Midbrain (tissue), 1 donor: ENCODE data around the gene KRT2.

Experiments used
- DNase-seq: peaks from one replicate; lab custom pipeline; 2025; lab: John Stamatoyannopoulos, UW

KRT2 gene

DNA sequence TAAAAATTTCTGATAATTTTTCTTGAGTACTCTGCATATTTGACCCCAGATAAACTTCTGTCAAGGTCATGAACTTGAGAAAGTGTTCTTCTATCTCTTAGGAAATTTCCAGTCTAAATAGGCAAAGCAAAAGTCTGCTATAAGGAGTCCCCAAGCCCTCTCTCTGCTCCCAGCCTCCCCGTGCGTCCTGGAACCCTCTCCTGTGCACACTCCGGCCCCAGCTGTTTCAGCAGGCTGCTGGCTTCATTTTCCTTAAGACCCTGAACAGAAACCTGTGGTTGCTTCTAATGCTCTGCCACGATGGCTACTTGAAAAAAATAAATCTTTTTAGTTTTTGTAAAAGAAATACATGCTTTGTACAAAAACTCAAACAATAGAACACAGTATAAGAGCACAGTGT, 14.7 kb downstream of the KRT2 start:
- no peak for DNase-seq

DNA sequence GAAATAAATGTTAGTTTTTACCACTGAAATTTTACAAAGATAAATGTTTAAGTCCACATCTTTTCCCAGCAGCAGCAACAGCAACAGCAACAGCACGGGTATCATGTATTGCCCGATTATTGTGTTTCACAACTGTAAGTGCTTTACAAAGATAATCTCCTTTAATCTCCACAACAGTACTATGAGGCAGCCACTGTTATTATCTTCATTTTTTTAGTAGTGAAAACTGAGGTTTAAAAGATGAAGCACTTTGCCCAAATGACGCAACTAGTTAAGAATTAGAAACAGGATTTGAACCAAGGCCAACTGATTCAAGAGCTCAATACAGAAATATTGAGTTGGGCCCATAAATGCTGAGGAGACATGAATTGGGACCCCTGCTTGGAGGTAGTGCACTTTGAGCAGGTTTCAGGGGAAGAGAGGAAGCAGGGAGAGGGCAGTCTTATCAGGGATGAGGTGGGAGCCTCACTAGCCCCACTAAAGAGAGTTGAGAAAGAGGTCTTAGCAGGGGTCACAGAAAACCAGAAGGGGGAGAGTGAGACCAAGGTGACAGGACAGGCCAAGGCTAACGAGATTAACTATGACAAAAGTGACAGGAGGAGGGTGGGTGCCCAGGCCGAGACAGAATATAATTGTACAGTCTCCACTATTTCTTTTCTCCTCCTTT, 15.3 kb downstream of the KRT2 start:
- DNase-seq = no peak

DNA sequence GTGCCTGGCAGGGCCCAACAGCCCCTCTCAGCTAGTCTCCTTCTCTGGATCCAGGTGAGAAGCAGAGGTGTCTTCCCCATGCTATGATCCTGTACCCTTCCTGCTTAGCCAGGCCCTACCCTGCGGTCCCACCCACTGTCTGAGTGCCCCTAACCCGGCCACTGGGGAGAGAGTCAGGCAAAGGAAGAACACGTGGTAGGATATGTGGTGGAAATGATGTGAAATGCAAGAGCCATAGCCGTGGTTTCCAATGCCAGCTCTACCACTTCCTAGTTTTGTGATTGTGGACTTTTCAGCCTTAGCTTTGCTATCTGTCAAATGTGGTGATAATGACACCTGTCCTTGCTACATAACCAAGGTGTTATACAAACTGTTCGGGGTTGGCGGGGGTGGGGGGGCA, 15.8 kb downstream of the KRT2 start:
- no peak for DNase-seq

DNA sequence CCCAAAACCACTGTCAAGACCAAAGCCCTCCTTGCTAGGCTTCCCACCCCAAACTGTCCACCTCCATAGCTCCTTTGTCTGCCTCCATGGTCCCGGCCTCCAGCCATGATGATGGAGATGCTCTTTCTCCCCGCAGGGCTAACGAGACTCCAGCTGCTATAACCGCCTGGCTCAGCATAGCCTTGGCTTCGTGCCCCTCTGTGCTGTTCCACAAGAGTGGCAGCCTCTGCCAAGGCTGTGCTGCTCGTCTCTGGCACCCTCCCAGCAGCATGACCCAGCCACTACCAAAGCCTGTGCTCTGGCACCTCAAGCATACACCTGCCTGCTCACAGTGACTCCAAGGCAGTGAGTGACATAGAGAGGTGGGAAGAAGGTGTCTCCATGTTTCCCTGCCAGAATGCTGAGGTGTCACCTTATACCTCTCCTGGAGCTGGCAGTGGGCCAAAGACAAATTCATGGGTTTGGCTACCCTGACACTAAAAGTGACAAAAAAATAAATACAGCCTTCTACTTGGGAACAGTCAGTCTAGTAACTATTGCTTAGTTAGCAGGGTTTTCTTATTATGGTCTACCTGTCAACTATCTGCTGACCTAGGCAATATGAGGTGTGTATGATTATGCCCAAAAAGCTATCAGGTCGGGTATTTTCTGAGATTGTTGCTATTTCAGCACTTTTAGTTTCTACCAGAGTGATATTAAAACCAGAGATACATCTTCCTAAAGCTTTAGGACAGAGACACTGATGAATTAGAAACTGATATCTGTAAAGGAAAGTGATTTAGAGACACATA, 17.6 kb downstream of the KRT2 start:
- peak; percentile 77 for DNase-seq

DNA sequence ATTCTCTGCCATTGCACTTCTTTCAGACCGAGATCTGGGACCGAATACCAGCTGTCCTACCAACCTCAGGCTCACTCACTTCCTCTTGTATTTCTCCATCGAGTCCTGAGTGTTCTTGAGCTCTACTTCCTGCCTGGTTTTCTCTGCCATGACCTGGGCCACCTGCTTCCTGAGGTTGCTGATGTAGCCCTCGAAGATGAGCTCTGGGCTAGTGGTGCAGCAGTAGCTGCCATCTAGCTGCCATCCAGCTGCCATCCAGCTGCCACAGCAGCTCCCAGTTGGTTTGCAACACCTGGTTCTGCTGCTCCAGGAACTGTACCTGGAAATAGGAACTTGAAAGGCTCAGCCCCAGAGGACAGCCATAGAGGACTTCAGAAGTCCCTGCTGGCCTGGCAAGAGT, 18.6 kb downstream of the KRT2 start:
- no peak for DNase-seq

DNA sequence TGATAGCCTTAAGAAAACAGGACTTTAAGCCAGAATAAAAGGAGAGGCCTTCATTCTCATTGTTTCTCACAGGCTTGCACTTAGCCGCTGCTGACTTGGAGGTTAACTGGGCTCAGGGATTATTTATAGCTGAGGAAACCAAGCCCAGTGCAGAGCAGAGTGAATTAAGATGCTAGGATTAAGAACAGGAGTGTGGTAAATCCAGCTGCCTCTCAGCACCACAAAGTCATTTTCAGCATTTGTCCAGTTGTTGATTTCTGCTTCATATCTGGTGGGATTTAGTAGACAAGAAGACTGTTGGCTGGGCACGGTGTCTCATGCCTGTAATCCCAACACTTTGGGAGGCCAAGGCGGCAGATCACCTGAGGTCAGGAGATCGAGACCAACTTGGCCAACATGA, 19.4 kb downstream of the KRT2 start:
- no peak for DNase-seq

DNA sequence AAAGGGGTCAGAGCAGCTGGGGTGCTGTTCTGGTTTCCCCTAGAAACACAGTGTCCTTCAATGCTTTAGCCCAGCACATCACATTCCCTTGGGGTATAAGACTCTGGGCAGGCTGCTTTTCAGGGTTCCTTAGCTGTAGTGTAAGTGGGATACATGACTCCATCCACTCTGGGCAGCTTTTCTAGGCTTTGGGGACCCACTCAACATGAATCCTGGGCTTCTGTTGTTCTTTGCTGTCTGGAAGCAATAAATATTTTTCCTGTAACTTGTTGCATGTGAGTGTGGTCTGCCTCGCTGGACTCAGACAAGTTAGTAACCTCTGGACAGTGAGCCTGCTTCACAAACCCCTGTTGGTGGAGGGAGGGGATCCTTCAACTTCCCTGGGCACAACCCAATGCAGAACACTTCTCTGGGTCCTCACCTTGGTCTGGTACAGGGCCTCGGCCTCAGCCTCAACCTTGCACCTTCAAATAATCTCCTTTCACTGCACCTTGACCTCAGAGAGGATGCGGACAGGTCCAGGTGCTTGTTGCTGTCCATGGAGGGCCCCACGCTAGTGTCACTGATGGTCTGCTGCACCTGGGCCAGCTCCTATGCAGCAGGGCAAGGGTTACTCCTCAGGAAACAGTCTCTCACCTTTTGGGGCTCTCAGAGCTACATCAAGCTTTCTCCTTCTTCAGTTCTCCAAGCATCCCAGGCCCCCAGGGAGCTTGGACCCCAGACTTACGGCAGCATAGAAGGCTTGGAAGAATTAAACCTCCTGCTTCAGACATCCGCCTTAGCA, 20.1 kb downstream of the KRT2 start:
- DNase-seq = no peak

DNA sequence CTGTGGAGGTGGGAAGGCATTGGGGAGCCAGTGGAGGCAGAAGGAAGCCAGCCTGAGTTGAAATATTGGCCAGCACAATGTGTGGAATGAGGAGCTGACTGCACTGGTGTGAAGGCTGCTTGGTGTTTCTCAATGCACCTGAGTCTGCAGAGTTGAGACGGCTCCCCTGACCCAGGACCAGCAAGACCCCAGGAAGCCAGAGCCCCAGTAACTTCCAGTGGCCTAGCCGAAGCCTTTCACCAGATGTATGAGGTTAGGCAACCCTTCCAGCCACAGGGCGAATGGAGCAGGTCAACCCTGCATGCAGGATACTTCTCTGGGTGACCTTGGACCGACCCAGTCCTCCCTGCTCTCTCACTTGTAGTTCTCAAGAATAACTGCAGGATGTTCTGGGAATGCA, 20.7 kb downstream of the KRT2 start:
- no peak for DNase-seq

DNA sequence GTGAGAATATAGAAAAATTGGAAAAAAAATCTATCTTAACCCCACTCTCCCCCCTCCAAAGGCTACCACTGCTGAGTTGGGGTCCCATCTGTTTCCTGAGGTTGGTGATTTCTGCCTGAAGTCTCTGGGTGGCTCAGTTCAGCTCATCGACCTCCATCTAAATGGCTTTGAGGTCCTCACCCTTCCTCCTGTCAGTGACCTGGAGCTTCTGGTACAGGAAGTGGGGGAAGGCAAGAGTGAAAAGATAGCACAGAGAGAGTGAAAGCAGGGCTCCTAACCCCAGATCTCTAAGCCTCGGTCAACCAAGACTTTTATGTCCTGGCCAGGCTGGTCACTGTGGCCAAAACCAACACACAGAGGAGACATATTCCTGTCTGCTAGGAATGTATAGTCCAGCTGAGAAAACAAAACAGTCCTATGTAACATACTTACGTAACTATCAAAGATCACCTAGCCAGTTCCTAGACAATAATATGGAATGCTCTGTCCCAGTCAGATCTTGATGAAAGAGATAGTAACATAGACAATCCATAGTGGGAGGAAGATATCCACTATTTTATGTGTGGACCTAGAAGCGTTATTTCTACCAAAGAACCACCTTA, 21.3 kb downstream of the KRT2 start:
- no peak for DNase-seq

DNA sequence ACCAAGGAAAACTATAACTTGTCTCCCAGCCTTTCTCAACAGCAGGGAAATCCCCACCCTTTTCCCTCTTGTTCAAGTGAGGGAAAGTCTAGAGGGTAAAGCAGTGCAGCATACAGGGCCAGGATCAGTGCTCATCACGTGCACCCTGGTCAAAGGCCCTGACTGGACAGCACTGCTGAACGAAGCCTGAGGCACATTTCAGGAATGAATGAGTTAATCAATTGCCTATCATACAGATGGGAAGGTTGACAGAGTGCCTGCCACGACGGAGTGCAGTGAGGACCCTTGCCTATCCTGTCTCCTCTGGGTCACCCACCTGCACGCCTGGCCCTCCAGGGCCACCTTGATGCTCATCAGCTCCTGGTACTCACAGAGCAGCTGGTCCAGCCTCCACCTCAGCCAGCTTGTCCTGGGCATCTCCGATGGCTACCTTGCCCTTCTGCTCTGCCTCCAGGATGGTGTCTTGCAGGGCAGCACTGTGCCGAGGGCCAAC, 22.0 kb downstream of the KRT2 start:
- no peak for DNase-seq

DNA sequence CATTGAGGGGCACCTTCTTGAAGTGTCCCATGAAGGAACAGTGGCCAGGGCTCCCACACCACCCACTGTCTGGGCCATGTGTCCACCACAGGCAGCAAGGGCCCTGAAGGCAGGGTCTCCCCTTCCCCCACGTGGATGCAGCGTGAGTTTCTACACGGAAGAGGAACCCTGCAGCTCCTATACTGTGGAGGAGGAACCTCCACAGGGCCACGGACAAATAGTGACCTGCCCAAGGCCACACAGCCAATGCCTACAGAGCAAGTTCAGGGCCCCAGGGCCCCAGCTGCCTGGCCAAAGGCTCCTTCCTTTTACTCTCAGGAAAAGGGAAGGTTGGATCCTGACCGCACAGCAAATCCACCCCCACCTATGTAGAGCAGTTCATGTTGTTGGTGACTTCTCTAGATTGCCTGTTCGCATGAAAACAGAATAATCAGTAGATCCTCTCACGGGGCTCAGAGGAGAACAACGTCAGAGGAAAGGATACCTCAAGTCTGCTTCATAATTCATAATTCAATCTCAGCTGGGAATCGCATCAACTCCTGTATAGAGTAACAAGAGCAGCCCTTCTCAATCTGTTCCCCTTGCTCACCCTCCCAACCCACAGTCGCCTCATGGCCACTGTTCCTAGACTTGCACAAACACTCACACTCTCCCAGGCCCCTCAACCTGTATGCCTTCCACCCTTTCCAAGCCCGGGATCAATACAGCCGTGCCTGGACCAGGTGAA, 22.6 kb downstream of the KRT2 start:
- no peak for DNase-seq

DNA sequence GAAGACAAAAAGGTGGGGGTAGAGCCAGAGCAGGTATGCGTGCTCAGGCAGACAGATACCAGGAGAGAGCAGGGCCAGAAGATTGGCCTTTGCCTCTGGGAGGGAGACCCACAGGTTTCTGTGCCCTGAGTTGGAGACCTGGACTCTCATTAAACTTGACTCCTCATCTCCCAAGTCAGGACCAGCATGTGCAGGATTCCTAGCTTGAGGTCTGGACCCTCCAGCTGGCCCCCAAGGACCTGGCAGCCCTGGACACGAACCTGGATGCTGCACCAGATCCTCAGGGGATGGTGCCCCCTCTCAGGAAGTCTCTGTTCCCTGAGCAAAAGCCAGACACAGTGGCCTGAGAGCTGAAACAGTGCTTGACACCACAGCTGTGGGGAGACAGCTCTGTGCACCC, 23.2 kb downstream of the KRT2 start:
- DNase-seq = no peak

DNA sequence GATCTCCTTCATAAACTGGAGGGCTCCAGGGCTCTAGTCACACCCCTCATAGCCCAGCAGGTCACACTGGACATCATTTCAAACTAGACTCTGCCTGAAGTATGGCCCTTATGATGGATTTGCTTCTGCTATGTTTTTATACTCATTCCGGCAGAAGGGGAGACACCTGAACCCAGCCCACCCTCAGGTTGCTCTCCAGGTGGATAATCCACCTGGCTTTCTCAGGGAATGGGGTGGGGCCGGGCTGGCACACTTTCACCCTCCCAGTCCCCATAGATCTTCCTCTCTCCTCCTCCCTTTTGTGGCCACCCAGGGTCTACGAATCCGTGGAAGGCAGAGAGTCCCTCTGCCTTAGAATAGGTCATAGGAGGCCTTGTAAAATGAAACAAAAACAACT, 23.9 kb downstream of the KRT2 start:
- no peak for DNase-seq

DNA sequence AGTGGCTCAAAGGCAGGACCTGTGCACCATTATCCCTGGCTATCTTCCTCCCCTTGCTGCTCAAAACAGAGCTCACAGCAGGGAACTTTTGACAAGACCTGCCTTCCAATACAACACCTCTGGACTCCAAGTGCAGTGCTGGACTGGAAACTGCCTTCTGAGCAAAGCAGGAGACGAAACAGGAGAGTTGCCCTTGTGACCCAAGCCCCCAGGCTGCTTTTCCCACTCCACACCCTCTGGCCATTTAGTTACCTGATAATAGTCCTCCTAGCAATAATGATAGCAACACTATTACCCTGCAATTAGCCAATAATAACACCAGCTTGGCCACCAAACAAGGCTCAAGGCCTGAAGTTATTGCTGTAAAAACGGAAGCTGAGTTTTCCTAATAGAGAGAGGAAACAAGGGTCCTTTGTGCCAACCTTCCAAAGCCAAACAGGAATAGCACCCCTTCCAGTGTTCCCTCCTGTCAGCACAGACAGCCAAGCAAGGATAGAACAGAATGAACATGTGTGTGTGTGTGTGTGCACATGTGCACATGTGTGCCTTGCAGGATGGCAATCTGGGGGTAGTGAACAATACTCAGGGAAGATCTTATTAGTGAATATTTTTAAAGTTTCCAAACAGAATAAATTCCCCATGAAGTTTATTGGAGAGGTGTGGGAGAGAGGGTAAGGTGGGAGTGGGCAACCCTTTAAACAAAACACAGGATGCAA, 24.5 kb downstream of the KRT2 start:
- DNase-seq = no peak

DNA sequence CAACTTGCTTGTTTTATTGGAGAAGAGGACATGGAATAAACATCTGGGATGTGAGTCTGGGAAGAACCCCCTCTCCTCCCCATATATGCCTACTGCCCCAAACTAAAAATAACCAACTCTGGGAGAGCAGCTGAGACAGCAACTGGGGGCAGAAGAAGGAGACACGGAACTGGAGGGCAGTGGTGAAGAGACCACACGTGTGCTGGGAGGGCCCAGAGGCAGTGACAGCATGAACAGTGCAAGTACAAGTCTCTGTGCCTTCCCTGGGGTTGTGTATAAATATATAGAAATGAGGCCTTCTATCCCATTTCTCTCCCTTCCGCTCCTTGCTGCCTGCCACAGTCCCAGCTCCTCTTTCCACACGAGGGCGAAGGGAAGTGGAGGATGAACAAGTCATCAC, 29.7 kb downstream of the KRT2 start:
- no peak for DNase-seq

DNA sequence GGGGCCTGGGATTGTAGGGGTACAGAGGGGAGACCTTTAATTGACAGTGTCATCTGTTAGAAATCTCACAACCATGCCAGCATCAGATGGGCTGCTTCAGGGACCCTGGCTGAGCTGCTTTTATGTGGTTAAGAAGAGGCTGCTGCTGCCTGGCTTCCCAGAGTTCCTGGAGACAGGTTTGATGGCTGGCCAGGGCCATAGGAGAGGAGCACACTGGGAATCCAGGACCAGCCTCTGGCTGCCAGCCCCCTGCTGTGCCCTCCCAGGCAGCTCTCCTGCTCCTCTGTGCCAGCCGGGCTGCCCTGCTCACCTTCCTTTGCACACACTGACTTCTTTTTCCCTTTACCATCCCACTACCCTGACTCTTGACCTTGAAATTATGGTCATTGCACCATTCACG, 33.1 kb downstream of the KRT2 start:
- DNase-seq = no peak

DNA sequence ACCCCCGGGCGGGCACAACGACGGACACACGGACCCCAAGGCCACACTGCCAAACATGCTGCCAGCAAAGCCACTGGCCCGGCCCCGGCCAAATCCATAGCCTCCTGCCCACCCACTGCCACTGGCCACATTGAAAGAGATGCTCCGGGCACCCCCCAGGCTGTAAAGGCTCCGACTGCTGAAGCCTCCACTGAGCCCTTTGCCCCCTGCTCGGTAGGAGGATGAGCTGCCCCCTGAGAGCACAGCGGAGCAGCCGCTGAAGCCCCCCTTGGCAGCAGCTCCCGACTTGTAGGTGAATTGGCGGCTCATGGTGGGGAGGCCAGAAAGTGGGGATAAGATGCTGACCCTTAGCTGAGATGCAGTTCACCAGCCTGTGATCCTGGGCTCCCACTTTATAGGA, 33.8 kb downstream of the KRT2 start, which contains the start of gene KRT73:
KRT73 (minus strand) TSS at position 344 of the 400 bp plus-strand sequence; CDS start at position 309, 35 bp downstream.
- DNase-seq = no peak

DNA sequence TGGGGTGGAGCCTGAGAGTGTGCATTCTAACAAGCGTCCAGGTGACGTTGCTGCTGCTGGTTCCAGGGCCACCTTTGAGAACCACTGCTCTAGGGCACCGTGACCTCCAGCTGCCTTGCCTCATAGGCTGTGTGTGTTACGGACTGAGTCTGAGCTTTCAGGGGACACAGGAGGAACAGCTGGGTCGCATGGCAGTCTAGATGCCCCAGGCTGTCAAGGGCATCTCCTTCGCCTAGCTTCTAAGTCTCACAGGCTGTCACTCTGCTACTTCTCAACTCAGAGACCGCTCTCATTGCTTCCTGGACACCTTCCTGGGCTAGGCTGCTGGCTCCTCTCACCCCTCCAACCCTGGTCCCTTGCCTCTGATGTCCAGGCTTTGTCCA, 34.6 kb downstream of the KRT2 start:
- DNase-seq = no peak

DNA sequence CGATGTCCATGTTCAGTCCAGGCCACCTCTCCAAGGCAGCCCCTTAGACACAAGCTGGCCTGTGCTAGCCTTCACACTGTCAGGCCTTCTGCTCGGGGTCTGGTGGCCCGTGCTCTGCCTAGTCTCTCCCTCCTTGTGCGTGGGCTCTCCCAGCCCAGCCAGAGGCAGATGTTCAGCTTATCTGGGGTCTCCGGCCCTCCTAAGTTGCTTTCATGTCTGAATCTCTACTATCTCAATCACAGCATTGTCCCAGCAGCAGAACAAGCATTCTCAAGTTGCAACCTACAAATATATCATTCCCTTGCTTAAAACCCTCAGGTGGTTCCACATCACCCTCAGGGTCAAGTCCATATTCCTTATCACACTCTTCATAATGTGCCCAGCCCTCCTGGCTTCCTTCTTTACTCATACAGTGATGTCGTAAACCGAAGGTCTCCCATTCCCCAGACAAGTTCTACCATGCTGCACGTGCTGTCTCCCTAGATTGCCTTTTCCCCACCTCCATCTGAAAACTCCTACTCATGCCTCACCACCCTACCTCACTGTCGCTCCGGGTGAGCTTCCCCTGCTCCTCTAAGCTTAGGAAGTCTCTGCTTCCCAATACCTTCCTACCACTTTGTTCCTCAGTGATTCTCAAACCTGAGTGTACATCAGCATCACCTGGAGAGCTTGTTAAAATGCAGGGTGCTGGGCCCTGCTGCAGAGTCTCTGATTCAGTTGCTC, 35.2 kb downstream of the KRT2 start:
- no peak for DNase-seq

DNA sequence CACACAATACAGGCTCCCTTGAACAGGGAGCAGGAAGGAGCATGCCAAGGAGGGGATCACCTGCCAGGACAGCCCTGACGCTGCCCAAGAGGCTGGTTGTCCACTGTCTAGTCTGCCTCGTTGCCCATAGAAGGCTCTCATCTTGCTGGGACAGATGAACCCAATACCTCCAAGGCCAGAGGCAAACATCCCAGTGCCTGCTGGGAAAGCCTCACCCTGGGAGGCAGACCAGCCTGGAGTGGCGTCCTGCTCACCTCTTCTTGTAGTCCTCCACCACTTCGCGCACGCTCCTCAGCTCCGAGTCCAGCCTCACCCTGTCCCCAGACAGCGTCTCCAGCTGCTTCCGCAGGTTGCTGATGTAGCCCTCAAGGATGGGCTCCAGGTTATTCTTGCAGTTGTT, 36.1 kb downstream of the KRT2 start:
- no peak for DNase-seq
